Dermis lymphatic vessel endothelial cell (primary cell): ENCODE results near the gene NOC3L. TPM values are rescaled to one million over a fixed set of nuclear protein-coding genes. Genes with fewer than 3 reads are reported as not detected.

ENCODE experiments used
- total RNA-seq: library from RNA; depleted of rRNA; stranded (reverse); fragments of >200 nt; gene quantifications from 2 replicates; pipeline ENCODE4 v1.2.1, GENCODE V29; 2014

Gene NOC3L, protein sequence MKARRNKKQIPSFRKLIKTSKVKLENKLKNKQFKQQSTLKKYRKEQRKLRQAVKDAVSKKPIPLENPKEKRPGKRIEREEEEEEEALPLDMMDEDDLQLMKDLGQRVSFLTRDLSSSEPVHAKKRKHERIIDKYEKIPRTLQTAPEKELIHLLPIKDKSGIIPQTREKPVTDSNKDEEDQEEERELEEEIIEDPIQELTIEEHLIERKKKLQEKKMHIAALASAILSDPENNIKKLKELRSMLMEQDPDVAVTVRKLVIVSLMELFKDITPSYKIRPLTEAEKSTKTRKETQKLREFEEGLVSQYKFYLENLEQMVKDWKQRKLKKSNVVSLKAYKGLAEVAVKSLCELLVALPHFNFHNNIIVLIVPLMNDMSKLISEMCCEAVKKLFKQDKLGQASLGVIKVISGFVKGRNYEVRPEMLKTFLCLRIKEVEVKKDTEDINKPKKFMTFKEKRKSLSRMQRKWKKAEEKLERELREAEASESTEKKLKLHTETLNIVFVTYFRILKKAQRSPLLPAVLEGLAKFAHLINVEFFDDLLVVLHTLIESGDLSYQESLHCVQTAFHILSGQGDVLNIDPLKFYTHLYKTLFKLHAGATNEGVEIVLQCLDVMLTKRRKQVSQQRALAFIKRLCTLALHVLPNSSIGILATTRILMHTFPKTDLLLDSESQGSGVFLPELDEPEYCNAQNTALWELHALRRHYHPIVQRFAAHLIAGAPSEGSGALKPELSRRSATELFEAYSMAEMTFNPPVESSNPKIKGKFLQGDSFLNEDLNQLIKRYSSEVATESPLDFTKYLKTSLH
- 12.5 and 26.3 TPM in 2 replicates for total RNA-seq

GRCh38 chr10:94362360-94363250, at the start of gene NOC3L:
Gene NOC3L, minus strand, starts transcription at chr10:94362939. Its CDS starts 101 bp downstream, at chr10:94362838.

DNA sequence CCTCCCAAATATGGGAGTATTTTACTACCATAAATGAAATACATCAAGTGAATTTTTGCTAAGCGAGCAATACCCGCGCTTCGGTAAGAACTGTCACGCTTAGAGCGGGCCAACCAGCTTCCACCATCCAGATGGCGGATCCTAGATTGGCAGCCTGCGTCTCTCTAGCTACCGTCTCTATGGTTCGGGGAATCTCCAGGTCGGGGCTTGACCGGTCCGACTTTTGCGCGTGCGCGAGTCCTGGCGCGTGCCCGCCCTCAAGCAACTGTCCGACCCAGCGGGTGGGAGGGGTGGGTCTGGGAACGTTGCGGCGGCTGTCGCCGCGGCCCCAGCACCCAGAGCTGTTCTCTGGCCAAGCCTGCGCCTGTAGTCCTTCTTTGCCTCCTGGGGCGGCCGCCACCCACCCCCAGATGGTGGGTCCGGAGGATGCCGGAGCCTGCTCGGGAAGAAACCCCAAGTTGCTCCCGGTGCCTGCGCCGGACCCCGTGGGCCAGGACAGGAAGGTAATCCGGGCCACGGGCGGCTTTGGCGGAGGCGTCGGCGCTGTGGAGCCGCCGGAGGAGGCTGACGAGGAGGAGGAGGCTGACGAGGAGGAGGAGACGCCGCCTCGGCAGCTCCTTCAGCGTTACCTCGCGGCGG, 39.6 kb upstream of the NOC3L start, which contains the start of gene TBC1D12:
TBC1D12 (plus strand) TSS at position 338 of the 639 bp plus-strand sequence; CDS start at position 411, 73 bp downstream.

Other genes with a start within 250 kb of the NOC3L start
- gene TBC1D12, start 39.6 kb upstream of the NOC3L start, total RNA-seq, result 18.3 and 21.0 TPM in 2 replicates
- gene HELLS, start 182.8 kb upstream of the NOC3L start, total RNA-seq, result 9.2 and 10.8 TPM in 2 replicates